Stimulated activated CD4-positive, alpha-beta T cell treated with anti-CD3 and anti-CD28 coated beads, Interleukin-1b, Interleukin-23, amount 100 ng/mL, for 48 hours (primary cell): ENCODE data around the gene WNT11.

Experiments
- DNase-seq: peaks from one replicate; pipeline ENCODE4 v3.0.0-alpha.2; 2020

The WNT11 gene

DNA sequence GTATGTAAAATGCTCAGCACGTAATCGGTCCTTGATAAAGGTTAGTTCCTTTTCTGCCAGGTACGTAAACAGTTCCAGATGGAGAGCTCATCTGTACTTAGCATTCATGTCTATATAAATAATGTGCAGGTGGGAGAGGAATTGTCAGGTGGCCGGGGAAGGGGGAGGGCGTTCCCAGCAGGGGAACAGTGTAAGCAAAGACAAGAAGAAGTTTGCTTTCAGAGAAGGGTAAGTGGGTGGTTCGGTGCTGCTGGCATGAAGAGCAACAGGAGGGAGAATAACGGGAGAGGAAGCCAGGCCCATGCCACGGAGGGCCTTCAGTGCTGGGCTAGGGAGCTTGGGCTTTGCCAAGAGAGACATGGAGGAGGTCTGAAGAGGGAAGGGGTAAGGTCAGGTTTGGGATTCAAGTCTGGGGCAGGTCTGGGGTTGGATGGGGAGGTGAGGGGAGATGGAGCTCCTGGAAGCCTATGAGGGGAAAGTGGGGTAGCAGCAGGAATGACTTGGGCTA lies 11.4 kb upstream of the WNT11 start:
- no peak for DNase-seq

- DNase-seq: no peak
These were observed 10.4 kb upstream of the WNT11 start for GRCh38 chr11:76216536-76217325.

GRCh38 chr11:76215941-76216340 lies 9.6 kb upstream of the WNT11 start:
- no peak for DNase-seq

DNA sequence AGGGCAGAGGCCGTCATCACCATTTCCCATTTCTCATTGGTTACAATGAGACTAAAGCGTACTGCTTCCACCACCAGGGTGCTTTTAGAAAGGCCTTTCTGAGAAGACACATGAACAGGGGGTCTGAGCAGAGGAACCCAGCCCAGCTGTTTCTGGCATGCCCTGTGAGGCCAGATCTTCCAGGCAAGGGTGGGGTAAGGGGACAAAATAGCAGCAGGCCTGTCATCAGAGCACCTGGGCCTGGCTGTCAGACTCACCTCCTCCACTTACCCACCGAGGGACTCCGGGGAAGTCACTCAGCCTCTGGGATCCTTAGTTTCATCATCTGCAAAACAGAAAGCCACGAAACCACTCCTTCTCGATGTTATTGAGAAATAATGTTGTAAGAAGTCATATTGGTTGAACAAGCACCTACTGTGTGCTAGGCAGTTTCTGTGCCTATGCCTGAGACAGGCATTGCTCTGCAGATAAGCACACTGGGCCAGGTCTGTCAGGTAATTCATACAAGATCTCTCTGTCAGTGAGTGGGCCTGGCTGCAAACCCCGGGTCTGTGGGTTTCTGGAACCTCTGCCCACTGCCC lies 8.8 kb upstream of the WNT11 start:
- no peak for DNase-seq

DNA sequence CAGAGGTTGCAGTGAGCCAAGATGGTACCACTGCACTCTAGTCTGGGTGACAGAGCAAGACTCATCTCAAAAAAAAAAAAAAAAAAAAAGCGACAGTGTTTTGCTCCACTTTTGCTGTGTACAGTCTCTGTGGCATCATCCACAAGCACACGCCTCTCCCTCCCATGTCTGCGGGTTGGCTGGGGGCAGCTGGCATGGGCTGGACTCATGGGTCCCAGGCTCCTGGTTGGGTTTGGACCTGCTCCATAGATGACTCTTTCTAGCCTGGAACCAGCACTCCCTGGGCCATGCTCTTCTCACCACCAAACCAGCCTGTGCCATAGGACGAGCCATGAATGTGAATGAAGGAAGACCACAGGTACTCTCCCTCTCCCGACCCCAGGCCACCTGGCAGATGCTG lies 7.9 kb upstream of the WNT11 start:
- no peak for DNase-seq

- no peak for DNase-seq
These were observed 6.1 kb upstream of the WNT11 start for GRCh38 chr11:76212086-76213035.

DNA sequence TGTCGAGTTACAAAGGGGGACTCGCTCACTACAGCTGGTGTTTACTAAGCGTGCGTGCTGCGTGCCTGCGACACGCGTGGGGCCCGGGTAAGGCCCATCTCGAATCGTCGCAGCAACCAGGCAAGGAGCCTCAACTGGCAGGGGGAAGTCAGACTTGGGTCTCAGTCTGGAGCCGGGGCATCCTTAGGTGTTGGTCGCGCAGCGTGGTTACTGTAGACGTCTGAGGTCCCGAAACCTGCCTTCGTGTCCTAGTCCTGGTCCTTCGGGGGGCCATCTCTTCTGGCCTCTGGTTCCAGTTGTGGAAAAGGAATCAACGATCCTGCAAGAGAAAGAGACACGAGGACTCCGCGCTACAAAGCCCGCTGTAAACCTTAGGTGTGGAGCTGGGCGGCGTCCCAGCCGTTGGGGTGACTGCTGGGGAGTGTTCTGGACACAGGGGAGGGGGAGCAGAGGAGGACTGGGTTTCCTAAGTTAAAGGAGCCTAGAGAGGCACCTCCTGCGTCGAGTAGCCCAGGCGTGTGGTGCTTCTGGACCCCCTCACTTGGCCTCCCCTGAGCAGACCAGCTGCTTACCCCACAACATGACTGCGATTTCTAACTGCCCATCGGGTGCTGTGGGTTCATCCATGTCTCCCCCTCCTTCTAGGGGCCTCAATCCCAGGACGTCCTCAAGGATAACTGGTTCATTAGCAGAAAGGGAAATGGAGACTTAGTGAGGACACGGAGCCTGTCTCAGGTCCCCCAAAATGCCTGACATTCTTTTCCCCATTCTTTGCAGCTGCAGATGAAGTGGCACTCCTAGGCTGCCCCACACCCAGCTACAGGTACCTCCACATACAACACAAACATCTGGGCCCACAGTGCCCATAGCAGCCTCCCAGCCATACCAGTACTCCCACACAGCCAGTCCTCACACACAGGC lies 4.9 kb upstream of the WNT11 start:
- no peak for DNase-seq

DNA sequence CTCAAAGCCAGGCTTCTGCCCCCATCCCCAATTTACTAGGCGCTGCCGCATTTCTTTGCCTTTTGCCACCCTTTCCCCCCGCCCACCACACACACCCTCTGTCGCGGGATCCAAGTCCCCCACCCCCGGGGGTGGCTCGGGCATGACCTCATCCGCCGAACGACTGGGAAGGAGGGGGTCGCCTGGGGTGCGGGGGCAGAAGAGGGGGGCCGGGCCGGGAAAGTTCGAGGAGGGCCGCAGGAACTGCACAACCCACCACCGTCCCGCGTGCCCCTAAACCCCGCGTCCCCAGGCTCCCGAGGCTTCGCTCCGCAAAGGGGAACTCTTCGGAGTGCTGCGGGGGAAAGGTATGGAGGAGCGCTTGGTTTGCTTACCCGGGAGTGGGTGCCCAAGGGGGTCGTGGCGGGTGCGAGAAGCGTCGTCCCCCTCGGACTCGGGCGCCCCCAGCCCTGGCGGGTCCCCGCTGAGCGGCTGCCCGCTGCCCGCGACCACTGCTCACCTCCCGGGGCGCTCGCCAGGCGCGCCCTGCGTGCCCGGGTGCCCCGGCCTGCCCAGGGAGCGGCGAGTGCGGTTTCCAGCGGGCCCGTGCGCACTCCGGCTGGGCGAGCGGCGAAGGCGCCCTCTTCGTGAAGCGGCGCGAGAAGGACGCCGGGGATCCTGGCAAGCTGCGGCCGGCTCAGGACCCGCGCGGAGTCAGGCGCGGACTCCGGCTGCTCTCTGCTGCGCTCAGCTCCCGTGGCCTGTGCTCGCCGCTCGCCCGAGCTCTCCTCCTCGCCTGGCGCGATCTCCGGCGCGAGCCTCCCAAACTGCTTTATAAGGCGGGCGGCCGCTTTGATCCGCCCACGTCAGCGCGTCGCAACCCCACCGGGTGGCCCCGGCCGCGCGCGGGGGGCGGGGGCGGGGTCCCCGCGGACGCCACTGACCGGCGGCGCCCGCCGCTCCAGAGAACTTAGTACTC lies 4.0 kb upstream of the WNT11 start:
- no peak for DNase-seq

DNA sequence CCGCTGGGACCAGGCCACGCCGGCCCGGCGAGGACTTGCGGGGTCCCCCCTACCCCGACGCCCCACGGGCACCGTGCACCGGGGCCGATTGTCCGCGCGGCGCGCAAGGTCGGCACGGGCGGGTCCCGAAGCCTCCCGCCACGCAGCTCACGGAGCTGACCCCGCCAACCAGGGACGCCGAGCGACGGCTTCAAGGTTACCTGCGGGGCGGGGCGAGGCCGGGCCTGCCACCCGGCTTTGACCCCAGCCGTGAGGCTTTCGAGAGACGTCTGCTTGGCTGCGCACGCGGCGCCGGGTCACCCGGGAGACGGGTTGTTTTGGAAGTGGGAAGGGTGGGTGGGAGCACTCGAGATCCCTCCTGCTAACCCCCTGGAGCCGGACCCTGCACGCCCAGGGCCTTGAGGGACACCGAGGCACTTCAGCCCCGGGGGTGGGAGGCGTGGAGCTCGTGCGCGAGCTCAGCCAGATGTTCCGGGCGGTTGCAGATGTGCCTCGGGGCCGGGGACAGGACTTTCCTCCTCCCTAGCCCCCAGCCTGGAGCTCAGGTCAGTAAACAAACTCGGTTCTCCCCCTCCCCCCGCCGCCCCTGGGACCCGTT lies 3.2 kb upstream of the WNT11 start:
- DNase-seq: no peak

- peak; percentile 72 for DNase-seq
These were observed 2.4 kb upstream of the WNT11 start for GRCh38 chr11:76208438-76209374.

- peak; percentile 75 for DNase-seq
These were observed 1.5 kb upstream of the WNT11 start for GRCh38 chr11:76207642-76208401.

- DNase-seq: no peak
These were observed 300 bp downstream of the WNT11 start for GRCh38 chr11:76206077-76206326.

DNA sequence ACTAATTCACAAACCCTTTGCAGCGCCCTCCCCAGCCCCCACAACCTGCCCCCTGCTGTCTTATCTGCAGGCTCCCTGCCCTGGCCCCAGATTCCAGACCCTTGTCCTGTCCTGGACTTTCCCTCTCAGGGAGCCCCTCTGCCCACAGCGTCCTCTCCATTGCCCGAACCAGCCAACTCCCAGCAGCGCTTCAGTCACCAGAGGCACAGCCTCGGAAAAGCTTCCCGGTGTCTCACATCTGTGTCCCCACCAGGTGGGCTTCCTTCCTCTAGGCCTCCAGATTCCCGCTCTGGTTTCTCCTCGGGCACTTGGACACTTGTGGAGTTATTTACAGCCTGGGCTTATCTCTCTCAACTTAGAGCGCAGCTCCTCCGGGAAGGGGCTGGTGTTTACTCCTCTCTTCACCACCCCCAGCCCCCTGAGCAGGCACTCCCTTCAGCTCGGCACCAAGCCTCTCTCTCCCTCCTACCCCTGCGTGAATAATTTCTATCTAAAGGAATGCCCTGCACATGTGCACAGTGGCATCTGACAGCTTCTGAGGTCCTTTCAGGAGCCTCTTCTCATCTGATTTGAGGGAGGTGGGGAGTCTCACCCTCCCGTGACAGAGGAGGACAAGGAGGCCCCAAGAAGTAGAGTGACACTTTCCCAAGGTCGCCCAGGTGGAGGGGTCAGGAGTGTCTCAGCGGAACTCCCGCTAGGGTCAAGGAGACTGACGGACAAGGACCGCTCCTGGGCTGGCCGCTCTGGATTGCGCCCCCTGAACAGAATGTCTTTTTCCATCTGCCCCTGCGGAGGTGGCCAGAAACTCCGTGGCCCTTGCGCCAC lies 838 bp downstream of the WNT11 start:
- DNase-seq: no peak

GRCh38 chr11:76203937-76204336 lies 2.4 kb downstream of the WNT11 start:
- no peak for DNase-seq

GRCh38 chr11:76203131-76203925 lies 3.0 kb downstream of the WNT11 start:
- DNase-seq: no peak

- DNase-seq: no peak
These were observed 4.5 kb downstream of the WNT11 start for GRCh38 chr11:76201672-76202412.
